ENCODE results near the gene SLC39A11. TPM values are rescaled to one million over a fixed set of nuclear protein-coding genes. Genes with fewer than 3 reads are reported as not detected.

The SLC39A11 gene
- total and polyA plus RNA-seq, 2 of the 13 experiments (the other 11 are each of a cell fraction or from before 2014, with no cell fraction given): 17.2 to 31.5 TPM

DNA sequence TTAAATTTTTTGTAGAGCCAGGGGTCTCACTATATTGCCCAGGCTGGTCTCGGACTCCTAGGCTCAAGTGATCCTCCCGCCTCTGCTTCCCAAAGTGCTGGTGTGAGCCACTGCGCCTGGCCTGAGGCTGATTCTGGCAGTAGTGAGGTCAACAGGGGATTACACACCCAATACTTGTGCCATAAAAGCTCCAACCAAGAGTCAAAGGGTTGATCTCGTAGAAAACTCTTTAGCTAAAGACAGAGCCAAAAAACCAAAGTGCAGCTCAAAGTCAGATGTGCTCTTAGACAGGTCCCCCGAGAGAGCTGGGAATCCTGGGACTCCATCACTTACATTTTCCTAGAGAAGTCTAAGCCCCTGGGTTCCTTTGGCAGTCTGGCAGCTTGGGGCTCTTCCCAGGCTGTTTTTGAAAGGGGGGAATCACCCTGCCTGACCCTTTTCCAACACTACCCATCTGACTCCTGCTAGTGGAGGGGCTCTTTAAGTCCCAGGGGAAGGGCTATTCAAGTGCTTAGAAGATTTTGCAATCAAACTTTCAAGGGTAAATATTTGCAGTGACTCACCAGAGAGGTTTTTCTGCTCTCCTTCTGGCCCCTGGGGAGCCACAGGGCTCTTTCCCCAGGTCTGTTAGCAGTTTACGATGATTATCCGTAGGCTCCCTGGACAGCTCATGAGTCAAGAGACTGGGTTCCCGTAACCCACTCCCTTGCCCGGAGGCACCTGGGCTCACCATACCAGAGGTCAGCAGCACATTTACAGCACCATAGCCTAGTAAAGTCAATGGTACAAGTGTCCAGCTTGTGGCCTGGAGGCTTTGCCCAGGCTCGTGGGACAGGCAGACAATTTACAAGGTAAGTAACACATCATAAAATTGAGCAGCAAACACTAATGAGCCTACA is 408.7 kb downstream of the SLC39A11 start (continued):
- TF ChIP-seq, protein P1, sequence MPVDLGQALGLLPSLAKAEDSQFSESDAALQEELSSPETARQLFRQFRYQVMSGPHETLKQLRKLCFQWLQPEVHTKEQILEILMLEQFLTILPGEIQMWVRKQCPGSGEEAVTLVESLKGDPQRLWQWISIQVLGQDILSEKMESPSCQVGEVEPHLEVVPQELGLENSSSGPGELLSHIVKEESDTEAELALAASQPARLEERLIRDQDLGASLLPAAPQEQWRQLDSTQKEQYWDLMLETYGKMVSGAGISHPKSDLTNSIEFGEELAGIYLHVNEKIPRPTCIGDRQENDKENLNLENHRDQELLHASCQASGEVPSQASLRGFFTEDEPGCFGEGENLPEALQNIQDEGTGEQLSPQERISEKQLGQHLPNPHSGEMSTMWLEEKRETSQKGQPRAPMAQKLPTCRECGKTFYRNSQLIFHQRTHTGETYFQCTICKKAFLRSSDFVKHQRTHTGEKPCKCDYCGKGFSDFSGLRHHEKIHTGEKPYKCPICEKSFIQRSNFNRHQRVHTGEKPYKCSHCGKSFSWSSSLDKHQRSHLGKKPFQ (CRISPR knock-in tag; IDR thresholded peaks at IDR 0.05; ENCODE audit: insufficient replicate concordance): no peak
- TF ChIP-seq ZNF850 (CRISPR knock-in tag; conservative IDR thresholded peaks at IDR 0.05) (no peak), ZNF7 (CRISPR knock-in tag; IDR thresholded peaks at IDR 0.05) (no peak), MBD4 (IDR thresholded peaks at IDR 0.05; ENCODE audit: borderline replicate concordance, low read length) (no peak), ZNF34 (CRISPR knock-in tag; IDR thresholded peaks at IDR 0.05; ENCODE audit: borderline replicate concordance) (peak; percentile 87; the same call in 1 of the 2 replicates), SMAD1 (CRISPR knock-in tag; IDR thresholded peaks at IDR 0.05; ENCODE audit: borderline replicate concordance, low read depth) (peak; percentile 45; the same call in 1 of the 2 replicates)
- TF ChIP-seq, protein P2, sequence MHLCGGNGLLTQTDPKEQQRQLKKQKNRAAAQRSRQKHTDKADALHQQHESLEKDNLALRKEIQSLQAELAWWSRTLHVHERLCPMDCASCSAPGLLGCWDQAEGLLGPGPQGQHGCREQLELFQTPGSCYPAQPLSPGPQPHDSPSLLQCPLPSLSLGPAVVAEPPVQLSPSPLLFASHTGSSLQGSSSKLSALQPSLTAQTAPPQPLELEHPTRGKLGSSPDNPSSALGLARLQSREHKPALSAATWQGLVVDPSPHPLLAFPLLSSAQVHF (CRISPR knock-in tag; IDR thresholded peaks at IDR 0.05): no peak
- TF ChIP-seq, protein P3, sequence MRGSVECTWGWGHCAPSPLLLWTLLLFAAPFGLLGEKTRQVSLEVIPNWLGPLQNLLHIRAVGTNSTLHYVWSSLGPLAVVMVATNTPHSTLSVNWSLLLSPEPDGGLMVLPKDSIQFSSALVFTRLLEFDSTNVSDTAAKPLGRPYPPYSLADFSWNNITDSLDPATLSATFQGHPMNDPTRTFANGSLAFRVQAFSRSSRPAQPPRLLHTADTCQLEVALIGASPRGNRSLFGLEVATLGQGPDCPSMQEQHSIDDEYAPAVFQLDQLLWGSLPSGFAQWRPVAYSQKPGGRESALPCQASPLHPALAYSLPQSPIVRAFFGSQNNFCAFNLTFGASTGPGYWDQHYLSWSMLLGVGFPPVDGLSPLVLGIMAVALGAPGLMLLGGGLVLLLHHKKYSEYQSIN (CRISPR knock-in tag; IDR thresholded peaks at IDR 0.05; ENCODE audit: borderline replicate concordance): no peak
- TF ChIP-seq, protein P4, sequence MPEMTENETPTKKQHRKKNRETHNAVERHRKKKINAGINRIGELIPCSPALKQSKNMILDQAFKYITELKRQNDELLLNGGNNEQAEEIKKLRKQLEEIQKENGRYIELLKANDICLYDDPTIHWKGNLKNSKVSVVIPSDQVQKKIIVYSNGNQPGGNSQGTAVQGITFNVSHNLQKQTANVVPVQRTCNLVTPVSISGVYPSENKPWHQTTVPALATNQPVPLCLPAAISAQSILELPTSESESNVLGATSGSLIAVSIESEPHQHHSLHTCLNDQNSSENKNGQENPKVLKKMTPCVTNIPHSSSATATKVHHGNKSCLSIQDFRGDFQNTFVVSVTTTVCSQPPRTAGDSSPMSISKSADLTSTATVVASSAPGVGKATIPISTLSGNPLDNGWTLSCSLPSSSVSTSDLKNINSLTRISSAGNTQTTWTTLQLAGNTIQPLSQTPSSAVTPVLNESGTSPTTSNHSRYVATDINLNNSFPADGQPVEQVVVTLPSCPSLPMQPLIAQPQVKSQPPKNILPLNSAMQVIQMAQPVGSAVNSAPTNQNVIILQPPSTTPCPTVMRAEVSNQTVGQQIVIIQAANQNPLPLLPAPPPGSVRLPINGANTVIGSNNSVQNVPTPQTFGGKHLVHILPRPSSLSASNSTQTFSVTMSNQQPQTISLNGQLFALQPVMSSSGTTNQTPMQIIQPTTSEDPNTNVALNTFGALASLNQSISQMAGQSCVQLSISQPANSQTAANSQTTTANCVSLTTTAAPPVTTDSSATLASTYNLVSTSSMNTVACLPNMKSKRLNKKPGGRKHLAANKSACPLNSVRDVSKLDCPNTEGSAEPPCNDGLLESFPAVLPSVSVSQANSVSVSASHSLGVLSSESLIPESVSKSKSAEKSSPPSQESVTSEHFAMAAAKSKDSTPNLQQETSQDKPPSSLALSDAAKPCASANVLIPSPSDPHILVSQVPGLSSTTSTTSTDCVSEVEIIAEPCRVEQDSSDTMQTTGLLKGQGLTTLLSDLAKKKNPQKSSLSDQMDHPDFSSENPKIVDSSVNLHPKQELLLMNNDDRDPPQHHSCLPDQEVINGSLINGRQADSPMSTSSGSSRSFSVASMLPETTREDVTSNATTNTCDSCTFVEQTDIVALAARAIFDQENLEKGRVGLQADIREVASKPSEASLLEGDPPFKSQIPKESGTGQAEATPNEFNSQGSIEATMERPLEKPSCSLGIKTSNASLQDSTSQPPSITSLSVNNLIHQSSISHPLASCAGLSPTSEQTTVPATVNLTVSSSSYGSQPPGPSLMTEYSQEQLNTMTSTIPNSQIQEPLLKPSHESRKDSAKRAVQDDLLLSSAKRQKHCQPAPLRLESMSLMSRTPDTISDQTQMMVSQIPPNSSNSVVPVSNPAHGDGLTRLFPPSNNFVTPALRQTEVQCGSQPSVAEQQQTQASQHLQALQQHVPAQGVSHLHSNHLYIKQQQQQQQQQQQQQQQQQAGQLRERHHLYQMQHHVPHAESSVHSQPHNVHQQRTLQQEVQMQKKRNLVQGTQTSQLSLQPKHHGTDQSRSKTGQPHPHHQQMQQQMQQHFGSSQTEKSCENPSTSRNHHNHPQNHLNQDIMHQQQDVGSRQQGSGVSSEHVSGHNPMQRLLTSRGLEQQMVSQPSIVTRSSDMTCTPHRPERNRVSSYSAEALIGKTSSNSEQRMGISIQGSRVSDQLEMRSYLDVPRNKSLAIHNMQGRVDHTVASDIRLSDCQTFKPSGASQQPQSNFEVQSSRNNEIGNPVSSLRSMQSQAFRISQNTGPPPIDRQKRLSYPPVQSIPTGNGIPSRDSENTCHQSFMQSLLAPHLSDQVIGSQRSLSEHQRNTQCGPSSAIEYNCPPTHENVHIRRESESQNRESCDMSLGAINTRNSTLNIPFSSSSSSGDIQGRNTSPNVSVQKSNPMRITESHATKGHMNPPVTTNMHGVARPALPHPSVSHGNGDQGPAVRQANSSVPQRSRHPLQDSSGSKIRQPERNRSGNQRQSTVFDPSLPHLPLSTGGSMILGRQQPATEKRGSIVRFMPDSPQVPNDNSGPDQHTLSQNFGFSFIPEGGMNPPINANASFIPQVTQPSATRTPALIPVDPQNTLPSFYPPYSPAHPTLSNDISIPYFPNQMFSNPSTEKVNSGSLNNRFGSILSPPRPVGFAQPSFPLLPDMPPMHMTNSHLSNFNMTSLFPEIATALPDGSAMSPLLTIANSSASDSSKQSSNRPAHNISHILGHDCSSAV (CRISPR knock-in tag; IDR thresholded peaks at IDR 0.05; ENCODE audit: borderline replicate concordance): no peak

Data from HepG2 (cell line).